HG03060 (cell line): ENCODE data around the gene RAI1.
"Not testable (repeated sequence)": the region's sequence is repeated elsewhere in the genome, so short reads cannot be mapped to it uniquely, and the experiment has no call there.

Experiments used
- ATAC-seq: cut with Tn5 transposase; IDR thresholded peaks from one replicate; pipeline ENCODE4 v1.9.1; 2021; ENCODE audit warnings: low read depth, moderate number of reproducible peaks; ENCODE audit not compliant: unreplicated experiment

Gene RAI1, protein sequence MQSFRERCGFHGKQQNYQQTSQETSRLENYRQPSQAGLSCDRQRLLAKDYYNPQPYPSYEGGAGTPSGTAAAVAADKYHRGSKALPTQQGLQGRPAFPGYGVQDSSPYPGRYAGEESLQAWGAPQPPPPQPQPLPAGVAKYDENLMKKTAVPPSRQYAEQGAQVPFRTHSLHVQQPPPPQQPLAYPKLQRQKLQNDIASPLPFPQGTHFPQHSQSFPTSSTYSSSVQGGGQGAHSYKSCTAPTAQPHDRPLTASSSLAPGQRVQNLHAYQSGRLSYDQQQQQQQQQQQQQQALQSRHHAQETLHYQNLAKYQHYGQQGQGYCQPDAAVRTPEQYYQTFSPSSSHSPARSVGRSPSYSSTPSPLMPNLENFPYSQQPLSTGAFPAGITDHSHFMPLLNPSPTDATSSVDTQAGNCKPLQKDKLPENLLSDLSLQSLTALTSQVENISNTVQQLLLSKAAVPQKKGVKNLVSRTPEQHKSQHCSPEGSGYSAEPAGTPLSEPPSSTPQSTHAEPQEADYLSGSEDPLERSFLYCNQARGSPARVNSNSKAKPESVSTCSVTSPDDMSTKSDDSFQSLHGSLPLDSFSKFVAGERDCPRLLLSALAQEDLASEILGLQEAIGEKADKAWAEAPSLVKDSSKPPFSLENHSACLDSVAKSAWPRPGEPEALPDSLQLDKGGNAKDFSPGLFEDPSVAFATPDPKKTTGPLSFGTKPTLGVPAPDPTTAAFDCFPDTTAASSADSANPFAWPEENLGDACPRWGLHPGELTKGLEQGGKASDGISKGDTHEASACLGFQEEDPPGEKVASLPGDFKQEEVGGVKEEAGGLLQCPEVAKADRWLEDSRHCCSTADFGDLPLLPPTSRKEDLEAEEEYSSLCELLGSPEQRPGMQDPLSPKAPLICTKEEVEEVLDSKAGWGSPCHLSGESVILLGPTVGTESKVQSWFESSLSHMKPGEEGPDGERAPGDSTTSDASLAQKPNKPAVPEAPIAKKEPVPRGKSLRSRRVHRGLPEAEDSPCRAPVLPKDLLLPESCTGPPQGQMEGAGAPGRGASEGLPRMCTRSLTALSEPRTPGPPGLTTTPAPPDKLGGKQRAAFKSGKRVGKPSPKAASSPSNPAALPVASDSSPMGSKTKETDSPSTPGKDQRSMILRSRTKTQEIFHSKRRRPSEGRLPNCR (N-terminal part only)

DNA sequence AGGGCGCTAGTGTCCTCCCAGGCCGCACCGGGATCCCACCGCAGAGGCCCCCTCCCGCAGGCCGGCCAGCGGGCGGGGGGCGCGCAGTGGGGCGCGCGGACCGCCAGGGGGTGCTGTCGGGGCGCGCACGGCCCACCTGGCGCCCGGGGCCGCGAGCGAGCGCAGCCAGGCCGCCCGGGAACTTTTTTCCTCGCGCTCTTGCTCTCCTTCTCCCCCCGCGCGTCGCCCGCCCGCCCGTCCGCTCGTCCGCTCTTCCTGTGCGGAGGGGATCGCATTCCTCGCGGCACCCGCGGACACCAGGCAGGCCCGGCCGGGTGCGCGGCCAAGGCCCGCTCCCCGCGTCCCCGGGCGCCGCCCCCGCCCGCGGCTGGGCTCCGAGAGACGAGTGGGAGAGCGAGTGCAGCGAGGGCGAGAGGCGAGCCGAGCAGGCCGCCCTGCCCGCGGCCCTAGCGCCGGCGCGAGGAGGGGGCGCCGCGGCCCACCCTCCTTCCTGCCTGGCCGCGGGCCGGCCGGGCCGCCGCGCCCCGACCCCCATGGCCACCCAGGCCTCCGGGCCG lies at the start of gene RAI1:
Gene RAI1 (plus strand): TSS at position 272 of the 557 bp plus-strand sequence. CDS start 111,491 bp downstream, outside the sequence.
- ATAC-seq: no peak

DNA sequence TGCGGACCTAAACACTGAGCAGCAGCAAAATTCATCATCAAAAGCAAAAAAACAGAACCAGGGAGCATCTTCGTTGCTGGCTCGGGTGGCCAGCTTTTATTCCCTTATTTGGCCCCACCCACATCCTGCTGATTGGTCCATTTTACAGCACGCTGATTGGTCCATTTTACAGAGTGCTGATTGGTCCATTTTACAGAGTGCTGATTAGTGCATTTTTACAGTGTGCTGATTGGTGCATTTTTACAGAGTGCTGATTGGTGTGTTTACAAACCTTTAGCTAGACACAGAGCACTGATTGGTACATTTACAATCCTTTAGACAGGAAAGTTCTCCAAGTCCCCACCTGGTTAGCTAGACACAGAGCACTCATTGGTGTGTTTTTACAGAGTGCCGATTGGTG lies 48.6 kb upstream of the RAI1 start:
- ATAC-seq: not testable (repeated sequence)

DNA sequence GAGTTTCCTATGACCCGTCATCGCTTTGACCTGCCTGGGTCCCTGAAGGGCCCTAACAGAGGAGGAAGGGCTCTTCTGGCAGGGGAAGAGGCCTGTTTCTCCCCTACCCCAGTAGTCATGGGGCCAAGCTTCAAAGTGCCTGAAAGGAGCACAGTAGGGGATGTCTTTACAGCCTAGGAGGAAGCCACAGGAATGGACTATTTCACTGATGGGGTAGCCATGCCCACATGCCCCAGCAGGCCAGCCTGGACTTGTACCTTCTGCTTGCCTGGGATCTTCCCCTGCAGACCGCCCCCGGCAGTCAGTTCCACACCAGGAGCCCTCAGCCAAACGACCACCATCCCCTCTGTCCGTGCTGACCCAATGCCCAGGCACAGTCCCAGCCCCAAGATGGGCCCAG lies 47.9 kb upstream of the RAI1 start:
- no peak for ATAC-seq

DNA sequence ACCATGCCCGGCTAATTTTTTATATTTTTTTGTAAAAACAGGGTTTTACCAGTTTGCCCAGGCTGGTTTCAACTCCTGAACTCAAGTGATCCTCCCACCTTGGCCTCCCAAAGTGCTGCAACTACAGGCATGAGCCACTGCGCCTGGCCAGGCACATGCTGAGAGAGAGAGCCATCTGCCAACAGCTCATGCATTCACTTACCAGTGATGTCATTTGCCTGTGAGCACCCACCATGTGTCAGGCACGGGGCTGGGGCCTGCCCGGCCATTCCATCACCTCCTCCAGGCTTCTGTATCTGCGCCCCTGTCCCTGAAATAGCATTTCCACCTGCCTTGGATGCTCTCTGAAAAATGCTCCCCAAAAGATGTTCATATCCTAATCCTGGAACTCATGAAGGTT lies 46.1 kb upstream of the RAI1 start:
- ATAC-seq: no peak

DNA sequence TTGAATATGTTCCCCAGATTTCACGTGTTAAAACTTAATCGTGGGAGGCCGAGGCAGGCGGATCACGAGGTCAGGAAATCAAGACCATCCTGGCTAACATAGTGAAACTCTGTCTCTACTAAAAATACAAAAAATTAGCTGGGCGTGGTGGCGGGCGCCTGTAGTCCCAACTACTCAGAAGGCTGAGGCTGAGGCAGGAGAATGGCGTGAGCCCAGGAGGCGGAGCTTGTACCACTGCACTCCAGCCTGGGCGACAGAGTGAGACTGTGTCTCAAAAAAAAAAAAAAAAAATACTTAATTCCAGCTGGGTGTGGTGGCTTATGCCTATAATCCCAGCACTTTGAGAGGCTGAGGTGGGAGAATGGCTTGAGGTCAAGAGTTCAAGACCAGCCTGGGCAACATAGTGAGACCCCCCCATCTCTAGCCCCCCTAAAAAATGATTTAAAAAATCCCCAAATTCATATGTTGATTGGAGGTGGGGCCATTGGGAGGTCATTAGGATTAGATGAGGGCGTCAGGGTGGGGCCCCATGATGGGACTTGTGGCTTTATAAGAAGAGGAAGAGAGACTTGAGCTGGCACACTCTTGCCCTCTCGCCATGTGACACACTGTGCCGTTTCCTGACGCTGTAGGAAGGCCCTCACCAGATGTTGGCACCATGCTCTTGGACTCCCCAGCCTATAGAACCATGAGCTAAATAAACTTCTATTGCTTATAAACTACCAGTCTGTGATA lies 45.6 kb upstream of the RAI1 start:
- ATAC-seq: not testable (repeated sequence)

DNA sequence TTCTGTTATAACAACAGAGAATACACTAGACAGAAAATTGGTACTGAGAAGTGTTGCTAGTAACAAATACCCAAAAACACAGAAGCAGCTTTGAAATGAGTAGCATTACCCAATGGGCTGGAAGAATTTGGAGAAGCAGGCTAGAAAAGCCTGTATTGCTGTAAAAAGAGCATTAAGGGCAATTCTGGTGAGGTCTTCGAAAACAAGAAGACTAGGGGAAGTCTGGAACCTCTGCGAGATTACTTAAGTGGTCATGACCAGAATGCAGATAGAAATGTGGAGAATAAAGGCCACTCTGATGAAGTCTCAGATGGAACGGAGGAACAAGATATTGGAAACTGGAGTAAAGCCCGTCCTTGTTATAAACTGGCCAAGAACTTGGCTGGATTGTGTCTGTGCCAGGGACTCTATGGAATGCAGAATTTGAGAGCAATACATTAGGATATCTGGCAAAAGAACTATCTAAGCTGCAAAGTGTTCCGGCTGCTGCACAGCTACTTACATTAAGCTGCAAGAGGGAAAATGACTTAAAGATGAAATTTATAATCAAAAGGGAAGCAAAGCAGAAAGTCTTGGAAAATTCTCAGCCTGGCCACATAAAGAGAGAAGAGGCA lies 44.9 kb upstream of the RAI1 start:
- no peak for ATAC-seq

DNA sequence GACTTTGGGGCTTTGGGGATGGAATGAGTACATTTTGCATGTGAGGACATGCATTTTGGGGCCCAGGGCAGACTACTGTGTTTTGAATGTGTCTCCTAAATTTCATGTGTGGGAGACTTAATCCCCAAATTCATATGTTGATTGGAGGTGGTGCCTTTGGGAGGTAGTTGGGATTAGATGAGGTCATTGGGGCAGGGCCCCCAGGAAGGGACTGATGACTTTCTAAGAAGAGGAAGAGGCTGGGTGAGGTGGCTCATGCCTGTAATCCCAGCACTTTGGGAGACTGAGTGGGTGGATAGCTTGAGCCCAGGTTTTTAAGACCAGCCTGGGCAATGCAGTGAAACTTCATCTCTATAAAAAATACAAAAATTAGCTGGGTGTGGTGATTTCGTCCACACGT lies 42.8 kb upstream of the RAI1 start:
- no peak for ATAC-seq

DNA sequence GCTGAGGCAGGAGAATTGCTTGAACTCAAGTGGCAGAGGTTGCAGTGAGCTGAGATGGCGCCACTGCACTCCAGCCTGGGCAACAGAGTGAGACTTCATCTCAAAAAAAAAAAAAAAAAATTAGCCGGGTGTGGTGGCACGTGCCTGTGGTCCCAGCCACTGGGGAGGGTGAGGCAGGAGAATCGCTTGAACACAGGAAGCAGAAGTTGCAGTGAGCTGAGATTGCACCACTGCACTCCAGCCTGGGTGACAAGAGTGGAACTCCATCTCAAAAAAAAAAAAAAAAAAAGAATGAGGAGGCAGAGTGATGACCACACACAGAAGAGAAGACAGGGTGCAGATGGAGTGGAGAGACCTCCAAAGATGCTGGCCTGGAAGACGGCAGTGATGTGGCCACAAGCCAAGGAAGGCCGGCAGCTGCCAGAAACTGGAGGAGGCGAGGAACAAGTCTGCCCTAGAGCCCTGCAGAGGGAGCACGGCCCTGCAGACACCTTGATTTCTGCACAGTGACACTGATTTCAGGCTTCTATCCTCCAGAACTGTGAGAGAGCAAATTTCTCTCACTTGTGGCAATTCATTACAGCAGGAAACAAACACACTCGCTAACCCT lies 41.5 kb upstream of the RAI1 start:
- ATAC-seq: not testable (repeated sequence)

DNA sequence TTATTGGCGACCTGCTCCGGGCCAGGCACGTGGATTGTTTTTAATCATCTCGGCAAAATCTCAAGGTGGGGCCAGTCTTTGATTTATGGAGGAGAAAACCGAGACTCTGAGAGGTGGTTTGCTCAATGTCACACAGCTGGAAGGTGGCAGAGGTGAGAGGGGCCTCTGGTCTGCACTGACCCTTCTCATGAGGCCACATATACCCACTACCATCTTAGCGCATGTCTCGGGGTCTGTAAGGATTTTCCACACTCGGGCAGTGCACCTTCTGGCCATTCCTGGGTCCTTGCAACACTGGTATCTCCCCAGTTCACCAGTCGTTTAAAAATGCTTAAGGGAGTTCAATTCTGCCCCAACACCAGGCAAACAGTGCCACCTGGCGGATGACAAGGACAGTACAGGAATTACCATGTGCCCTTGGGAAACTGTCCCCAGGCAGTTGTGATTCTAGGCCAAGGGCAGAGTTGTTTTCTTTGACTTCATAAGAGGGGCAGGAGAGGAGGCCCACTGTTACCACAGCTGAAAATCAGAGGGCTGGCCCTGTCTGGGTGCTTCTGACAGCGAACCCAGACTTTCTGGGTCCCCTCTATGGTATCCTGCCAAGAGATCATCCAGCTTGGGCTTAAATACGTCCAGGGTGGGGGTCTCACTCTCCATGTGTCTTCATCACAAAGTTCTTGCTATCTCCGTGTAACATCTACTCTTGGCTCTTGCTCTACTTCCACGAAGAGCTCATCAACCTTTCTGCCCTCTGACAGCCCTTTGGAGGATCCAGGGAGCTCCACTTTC lies 39.4 kb upstream of the RAI1 start:
- ATAC-seq: no peak

DNA sequence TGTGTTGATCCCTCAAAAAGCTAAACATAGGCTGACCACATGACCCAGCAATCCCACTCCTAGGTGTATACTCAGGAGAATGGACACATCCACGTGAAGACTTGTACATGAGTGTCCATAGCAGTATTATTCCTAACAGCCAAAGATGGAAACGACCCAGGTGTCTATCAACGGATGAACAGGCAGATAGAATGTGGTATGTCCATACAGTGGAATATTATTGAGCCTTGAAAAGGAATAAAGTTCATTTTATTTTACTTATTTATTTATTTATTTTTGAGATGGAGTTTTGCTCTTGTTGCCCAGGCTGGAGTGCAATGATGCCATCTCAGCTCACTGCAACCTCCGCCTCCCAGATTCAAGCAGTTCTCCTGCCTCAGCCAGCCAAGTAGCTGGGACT lies 36.1 kb upstream of the RAI1 start:
- not testable (repeated sequence) for ATAC-seq

DNA sequence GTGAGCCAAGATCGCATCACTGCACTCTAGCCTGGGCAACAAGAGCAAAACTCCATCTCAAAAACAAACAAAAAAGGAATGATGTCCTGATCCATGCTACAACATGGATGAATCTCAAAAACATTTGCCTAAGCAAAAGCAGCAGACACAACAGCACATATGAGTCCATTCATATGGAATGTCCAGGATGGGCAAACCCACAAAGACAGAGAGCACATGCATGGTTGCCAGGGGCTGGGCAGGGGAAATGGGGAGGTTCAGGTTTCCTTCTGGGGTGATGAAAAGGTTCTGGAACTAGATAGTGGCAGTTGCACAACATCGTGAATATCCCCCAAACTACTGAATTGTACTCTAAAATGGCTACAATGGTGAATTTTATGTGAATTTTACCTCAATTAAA lies 35.3 kb upstream of the RAI1 start:
- ATAC-seq: no peak

DNA sequence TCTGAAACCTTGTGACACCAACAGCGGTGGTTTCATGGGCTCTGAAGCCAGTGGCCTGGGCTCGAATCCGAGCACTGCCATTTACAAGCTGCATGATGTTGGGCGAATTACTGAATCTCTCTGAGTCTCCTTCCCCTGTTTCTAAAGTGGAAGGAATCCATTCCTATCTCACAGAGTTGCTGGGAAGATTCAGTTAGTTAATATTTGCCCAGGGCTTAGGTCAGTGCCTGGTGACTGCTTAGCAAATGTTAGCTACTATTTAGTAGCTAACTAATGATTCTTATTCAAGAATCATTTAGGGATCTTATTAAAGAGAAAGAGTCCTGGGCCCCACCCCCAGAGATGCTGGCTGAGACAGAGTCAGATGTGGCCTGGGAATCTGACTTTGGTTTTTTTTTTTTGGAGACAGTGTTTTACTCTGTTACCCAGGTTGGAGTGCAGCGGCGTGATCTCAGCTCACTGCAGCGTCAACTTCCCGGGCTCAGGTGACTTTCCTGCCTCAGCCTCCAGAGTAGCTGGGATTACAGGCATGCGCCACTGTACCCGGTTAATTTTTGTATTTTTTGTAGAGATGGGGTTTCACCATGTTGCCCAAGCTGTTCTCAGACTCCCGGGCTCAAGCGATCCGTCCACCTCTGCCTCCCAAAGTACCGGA lies 33.6 kb upstream of the RAI1 start:
- ATAC-seq: no peak

DNA sequence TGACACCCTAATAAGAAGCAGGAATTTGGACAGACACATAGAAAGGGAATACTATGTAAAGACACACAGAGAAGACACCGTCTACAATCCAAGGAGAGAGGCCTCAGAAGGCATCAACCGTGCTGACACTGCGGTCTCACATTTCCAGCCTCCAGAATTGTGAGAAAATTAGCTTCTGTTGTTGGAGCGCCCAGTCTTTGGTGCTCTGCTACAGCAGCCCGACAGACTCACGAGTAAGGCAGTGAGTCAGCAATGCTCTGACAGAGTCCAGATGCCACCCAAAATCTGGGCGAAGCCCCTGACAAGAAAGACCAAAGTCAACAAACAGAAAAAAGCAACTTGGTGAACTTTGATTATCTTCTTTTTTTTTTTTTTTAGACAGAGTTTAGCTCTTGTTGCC lies 32.5 kb upstream of the RAI1 start:
- ATAC-seq: no peak

DNA sequence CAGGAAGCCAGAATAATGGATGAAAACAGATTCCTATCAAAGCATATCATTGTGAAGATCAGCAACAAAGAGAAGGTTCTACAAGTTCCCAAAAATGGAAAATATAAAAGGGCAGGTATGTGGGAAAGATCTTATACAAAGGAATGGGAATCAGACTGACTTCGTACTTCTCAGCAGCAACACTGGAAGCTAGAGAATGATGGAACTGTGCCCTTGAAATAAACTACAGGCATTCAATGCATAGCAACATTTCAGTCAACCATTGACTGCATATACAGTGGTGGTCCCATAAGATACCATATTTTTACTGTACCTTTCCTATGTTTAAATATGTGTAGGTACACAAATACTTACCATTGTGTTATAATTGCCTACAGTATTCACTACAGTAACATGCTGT lies 30.3 kb upstream of the RAI1 start:
- ATAC-seq: no peak

DNA sequence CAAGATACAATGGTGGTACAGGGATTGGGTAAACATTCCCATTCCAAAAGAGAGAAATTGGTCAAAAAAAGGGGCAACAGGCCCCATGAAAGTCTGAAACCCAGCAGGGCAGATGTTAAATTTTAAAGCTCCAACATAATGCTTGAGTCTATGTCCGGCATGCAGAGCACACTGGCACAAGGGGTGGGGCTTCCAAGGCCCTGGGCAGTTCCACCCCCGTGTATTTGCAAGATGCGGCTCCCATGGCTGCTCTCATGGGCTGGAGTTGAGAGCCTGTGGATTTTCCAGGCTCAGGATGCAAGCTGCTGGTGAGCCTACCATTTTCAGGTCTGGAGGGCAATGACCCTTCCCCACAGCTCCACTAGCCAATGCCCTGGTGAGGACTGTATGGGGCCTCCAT lies 27.9 kb upstream of the RAI1 start:
- ATAC-seq: no peak

DNA sequence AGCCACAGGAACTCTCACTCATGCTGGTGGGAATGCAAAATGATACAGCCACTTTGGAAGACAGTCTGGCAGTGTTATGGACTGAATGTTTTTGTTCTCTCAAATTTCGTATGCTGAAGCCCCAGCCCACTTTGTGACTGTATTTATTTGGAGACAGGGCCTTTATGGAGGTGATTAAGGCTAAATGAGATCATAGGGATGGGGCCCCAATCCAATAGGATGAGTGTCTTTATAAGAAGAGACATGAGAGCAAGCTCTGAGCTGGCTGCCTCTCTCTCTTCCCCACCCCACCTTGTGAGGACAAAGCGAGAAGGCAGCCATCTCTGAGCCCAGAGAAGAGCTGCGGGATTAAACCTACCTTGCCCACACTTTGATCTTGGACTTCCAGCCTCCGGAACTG lies 21.9 kb upstream of the RAI1 start:
- ATAC-seq: no peak

DNA sequence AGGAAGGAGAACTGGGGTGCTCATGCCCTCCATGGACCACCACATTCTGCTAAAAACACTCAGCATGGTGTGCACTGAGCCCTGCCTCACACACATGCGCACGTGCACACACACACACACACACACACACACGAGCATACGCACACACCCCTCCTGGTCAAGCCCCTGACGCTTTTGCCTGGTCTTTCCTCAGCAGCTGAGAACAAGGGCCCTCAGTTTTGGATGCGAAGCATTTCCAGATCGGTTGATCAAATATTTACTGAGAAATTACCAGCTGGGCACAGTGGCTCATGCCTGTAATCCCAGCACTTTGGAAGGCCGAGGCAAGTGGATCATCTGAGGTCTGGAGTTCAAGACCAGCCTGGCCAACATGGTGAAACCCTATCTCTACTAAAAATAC lies 20.1 kb upstream of the RAI1 start:
- ATAC-seq: no peak

DNA sequence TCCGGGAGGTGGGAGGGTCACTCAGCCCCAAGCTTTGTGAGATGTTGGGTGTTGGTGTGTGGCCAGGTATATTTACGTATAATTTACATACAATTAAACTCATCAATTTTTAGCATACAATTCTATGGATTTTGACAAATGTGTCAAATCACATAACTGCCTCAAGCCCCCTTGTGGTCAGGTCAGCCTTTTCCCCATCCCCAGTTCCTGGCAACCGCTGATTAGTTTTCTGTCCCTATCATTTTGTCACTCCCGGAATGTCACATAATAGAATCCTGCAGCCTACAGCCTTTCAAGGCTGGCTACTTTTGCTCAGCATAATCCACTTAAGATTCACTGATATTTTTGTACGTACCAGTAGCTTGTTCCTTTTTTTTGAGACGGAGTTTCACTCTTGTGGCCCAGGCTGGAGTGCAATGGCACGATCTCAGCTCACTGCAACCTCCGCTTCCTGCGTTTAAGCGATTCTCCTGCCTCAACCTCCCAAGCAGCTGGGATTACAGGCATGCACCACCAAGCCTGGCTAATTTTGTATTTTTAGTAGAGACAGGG lies 19.3 kb upstream of the RAI1 start:
- ATAC-seq: no peak
